Stimulated activated CD4-positive, alpha-beta T cell treated with anti-CD3 and anti-CD28 coated beads, Interleukin-1b, Interleukin-23, amount 100 ng/mL, for 48 hours (primary cell): ENCODE data around the gene MYO1E.

Experiments
- DNase-seq: peaks from one replicate; pipeline ENCODE4 v3.0.0-alpha.2; 2020

MYO1E gene

DNA sequence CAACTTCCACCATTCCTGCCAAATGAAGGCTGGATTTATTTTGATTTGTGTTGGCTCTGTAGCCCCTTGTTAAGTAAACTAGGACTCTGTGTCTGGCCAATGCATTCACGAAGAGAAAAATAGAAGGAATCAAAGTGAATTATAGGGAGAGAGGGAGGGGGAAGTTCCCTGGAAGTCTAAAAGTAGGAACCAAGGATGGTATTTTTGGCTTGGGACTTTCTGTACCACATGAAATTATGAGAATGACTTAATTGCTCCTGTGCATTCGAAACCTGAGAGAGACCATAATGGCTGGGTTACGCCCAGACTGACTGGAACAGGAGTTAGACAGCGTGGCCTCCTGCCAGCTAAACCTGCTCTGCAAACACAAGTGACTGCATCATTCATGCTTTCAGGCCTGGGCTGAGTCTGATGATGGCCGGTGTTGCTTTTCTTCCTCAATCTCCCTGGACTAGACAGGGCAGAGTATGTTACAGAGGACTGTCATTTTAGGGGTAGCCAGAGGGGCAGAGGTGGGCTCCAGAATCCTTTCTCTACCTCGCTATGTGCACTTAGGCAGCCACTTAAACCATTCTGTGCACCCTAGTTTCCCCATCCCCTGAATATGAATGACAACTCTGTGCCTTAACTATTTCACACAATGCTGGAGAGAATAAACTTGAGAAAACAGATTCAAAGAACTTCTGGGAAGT, 58.9 kb downstream of the MYO1E start:
- no peak for DNase-seq

GRCh38 chr15:59312205-59312604, 60.5 kb downstream of the MYO1E start:
- DNase-seq = no peak

DNA sequence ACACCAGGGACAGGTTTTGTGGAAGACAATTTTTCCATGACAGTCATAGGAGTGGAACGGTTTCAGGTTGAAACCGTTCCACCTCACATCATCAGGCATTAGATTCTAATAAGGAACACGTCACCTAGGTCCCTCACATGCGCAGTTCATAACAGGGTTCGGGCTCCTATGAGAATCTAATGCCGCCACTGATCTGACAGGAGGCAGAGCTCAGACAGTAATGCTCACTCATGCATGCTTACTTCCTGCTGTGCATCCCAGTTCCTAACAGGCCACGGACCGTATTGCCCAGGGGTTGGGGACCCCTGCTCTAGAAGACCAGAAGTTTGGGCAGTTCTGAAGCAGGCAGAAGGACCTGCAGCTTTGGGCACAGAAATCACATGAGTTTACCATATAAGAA, 61.5 kb downstream of the MYO1E start:
- DNase-seq = no peak

DNA sequence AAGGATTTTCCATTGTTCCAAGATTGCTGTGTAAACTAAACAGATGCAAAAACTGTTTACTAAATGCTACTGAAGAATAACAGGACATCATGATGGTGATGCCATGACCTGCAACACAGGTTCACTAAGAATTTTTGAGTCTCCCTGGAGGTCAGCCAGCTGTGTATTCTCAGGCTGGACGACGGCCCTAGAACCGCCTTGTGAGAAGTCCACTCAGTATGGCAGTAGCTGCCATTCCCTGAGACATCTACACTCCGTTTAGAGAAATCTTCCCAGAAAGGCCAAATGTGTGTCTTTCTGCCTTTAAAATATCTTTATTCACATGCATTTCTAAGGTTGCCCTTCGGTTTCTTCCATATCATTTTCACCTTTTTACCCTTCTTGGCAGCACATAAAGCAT, 63.3 kb downstream of the MYO1E start:
- no peak for DNase-seq

GRCh38 chr15:59307165-59307537, 65.5 kb downstream of the MYO1E start:
- DNase-seq = no peak

GRCh38 chr15:59306520-59307164, 66.0 kb downstream of the MYO1E start:
- DNase-seq = no peak

DNA sequence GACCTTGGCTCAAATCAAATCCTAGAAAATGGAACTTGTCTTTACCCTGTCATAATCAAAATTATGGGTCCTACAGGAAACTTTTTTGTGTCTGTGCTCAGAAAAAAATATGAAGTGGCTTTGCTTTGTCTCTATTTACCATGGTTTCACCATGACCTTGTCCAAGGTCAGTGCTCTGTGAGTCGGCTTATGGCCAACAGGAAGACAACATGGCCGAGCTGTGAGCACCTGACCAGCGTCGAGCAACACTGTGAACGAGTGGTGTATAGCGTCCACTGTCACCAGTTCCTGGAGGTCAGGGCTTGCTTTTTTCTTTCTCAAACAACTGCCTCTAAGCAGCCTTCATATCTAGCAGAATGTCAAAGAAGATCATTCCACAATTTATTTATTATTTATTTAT, 67.9 kb downstream of the MYO1E start:
- no peak for DNase-seq

GRCh38 chr15:59304034-59304795, 68.5 kb downstream of the MYO1E start:
- DNase-seq = no peak

- DNase-seq = no peak
These were observed 69.0 kb downstream of the MYO1E start for GRCh38 chr15:59303633-59304032.

DNA sequence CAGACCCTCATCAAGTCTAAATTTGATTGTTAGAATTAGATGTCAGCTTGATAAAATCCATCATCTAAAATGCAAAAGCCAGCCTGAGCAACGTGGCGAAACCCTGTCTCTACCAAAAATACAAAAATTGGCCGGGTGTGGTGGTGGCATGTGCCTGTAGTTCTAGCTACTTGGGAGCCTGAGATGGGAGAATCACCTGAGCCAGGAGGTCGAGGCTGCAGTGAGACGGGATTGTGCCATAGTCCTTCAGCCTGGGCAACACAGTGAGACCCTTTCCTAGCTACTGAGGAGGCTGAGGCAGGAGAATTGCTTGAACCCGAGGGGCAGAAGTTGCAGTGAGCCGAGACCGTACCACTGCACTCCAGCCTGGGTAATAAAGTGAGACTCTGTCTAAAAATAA, 69.5 kb downstream of the MYO1E start:
- no peak for DNase-seq

GRCh38 chr15:59301527-59301926, 71.1 kb downstream of the MYO1E start:
- DNase-seq = no peak

DNA sequence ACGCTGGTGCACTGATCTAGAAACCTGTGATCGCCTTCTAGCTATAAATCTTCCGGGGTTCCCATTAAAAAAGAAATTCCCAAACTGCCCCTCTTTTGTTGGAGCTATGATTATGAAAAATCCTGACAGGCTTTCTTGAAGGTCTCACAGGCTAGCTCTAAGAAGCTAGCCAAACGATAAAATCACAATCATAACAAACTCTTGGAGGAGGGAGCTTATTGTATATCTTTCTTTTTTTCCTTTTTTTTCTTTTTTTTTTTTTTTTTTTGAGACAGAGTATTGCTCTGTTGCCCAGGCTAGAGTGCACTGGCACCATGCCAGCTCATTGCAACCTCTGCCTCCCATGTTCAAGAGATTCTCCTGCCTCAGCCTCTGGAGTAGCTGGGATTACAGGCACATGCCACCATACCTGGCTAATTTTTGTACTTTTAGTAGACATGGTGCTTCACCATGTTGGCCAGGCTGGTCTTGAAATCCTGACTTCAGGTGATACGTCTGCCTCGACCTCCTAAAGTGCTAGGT, 72.0 kb downstream of the MYO1E start:
- DNase-seq = no peak

DNA sequence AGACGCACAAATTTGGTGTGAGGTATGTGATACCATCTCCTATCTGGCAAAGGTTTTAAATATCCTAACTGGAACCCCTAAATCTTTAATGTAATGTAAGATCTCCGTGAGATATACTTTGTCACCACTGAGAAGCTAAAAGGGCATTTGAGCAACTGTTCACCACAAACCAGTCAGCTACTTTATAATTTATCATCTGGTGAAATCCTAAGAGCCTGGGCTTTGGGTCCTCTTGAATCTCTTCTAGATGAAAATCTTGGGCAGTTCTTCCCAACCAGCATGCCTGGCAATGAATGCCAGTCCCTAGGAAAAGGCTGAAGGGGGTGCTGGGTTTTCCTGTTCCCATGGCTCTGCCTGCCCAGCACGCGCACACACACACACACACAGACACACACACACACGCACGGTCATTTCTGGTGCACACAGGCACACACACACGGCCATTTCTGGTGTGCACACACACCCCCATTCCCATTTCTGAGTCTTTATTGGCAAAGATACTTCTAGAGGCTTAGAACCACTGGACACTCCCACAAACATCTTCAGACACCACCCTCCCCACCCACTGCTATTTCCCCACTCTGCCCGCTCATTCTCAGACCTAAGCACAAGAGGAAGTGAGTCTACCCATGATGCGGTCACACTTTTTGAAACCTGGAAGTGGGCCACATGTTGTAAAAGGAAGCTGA, 72.6 kb downstream of the MYO1E start:
- DNase-seq = peak; percentile 74

DNA sequence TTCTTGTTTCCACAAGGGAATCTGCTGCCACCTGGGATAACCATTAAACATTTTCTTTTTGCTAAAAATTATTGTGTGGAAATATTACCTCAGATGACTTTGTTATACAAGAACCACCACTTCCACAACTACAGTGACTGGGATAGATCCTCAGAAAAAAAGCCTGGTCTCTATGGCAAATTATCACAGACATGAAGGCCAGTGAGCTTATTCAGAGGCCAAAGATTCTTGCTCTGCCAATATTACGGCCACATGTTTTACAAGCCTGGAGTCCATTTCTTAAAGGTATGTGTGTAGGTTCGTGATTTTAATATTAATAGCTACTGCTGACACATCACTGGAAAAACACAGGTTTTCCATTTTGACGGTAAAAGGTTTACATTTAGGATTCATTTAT, 73.8 kb downstream of the MYO1E start:
- no peak for DNase-seq

DNA sequence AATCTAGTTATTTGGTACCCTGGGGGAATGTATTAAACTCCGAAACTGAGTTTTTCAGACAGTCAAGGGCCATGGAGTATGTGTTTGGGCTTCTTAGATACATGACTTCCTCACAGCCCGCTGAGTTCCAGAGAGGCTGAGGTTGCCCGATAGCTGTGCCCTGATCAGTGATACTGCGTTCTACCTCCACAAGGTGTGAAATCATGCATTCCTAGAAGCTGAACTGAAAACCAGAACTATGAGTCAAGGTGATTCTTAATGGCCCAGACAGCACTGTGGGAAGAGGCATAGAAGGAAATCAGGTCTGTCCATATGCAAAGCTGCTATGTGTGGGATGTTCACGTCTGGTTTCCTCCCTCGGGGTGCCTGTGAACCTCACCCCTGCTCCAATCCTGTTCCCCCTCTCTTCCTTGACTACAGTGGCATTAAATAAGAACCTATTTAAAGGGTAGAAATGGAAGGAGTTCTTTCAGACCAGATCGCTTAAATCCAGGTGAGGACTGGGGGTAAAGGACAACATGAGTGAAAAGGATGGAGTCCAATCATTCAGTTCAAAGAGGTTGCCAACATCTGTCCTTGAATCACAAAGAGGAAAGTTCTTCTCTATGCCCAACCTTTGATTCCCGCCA, 74.3 kb downstream of the MYO1E start:
- DNase-seq = peak; percentile 56

GRCh38 chr15:59296181-59296617, 76.5 kb downstream of the MYO1E start:
- no peak for DNase-seq

DNA sequence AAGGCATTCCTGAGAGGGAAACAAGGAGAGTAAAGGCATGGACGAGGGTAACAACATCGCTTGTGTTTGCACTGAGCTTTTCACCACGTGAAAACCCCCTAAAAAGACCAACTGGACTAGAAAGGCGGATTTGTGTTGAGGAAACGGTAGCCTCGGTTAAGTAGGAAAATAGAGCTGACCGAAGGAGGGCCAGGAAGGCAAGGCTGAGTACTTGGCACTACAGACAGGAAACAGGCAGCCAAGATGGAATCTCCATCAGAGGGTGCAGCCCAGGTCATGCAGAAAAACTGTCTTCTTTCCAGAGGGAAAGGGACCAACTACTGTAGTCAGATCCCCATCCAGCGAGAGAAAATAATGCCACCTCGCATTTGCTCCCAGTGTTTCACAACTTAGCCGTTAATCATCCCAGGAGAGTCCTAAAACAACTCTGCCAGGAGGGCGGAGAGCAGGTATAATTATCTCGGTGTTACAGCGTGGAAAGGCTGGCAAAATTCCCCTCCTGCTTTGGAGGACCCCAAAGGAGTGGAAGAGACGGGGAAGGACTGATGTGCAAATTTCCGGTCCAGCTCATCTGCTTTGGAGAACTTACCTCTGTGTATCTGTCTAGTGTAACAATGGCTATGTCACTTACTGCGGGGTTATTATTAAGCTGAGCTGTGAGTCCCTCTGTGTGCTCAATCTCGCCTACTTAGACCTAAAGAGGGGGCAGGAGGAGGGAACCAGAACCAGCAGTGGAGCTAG, 77.2 kb downstream of the MYO1E start:
- DNase-seq = no peak

- no peak for DNase-seq
These were observed 78.0 kb downstream of the MYO1E start for GRCh38 chr15:59294574-59295260.

DNA sequence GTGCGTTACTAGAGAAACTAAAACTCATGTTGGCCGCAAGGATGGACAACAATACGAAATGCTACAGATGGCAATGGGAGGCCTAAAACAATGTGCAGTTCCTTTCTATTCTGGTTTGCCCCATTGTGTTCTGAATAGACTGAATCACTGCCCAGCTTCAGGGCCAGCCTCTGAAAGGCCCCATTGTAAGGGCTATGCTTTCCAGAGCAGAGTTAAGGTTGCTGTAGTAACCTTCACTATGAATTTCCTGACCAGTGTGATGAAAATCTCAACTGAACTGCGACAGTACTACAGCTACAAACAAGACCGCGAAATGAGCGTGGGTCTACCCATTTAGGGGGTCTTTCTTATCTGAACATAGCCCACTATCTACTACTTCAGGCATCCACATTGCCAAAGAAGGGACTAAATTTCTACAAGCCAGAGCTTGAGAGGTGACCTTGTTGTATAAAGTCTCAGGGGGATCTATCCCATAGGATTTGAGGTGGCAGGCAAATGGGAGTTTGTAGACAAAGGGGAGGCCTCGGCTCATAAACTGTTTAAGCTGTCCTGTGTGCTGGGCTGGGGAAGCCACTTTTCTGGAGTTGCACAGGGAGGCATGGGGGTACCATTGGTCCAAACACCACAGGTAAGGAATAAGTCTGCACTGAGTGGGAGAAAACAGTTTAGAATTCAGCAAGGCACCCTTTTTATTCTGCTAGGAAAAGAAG, 80.1 kb downstream of the MYO1E start:
- DNase-seq = no peak

DNA sequence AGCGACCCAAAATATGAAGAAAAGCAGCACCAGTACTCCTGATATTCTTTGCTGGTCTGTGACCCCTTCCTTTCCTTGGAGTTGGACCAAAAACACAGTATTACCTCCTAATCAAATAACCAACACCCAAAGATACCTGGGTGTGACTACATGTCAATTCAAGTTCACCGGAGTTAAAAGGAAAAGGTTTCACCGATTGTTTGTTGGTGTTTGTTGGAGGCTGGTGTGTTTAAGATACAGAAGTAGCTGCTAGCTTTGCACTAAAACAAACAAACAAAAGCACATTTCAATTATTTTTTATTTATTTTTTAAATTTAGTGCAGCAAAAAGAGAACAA, 81.5 kb downstream of the MYO1E start:
- no peak for DNase-seq
